IgD-negative memory B cell (primary cell): ENCODE measurements around the gene GOLT1A. TPM values are rescaled to one million over a fixed set of nuclear protein-coding genes. Genes with fewer than 3 reads are reported as not detected.

ENCODE experiments used
- H3K27ac Mint-ChIP-seq, 3 donors: one replicate each; pipeline ENCODE4 v1.8.0; 2020 to 2022; ENCODE audit warnings: mild to moderate bottlenecking in 3 of 3, mixed read lengths in 3 of 3, moderate library complexity in 1 of 3
- H3K27me3 Mint-ChIP-seq: one replicate; pipeline ENCODE4 v1.8.0; 2021; ENCODE audit warnings: mixed read lengths
- H3K36me3 Mint-ChIP-seq: one replicate; pipeline ENCODE4 v1.8.0; 2020; ENCODE audit warnings: mild to moderate bottlenecking, mixed read lengths
- H3K4me1 Mint-ChIP-seq, 3 donors: one replicate each; pipeline ENCODE4 v1.8.0; 2020 to 2022; ENCODE audit warnings: mixed read lengths in 3 of 3, mild to moderate bottlenecking in 1 of 3
- H3K4me3 Mint-ChIP-seq, 4 donors: one replicate each; pipeline ENCODE4 v1.8.0; 2020 to 2022; ENCODE audit warnings: mild to moderate bottlenecking in 4 of 4, mixed read lengths in 4 of 4, moderate library complexity in 3 of 4
- H3K9me3 Mint-ChIP-seq, 3 donors: one replicate each; pipeline ENCODE4 v1.8.0; 2020 to 2021; ENCODE audit warnings: mixed read lengths in 3 of 3, mild to moderate bottlenecking in 1 of 3
- polyA plus RNA-seq: library from polyadenylated mRNA; unstranded; fragments of 300-500 nt; fragmentation: Illumina TruSeq; gene quantifications from one replicate; pipeline ENCODE4 v1.2.3, GENCODE V29; 2021

GOLT1A gene
- polyA plus RNA-seq = not detected

- H3K36me3 Mint-ChIP-seq = no peaks in the 10 kb centered on the region
- H3K4me3 Mint-ChIP-seq = peak within 1 kb of the TSS in 2 of 4 donors; percentile 2 to 59
- peaks cover 3 to 4% (median 4%) of the 10 kb centered on the region in 3 donors for H3K4me1 Mint-ChIP-seq
- H3K27me3 Mint-ChIP-seq = peaks cover 10% of the 10 kb centered on the region
- peaks cover 0 to 2% (median 0%) of the 10 kb centered on the region in 3 donors for H3K9me3 Mint-ChIP-seq
- peak within 1 kb of the TSS in 1 of 3 donors; percentile 24 for H3K27ac Mint-ChIP-seq
Measured at GRCh38 chr1:204213668-204214662, at the start of gene GOLT1A. Gene GOLT1A (minus strand): TSS chr1:204213988. CDS start chr1:204213906, 82 bp downstream.

- H3K27me3 Mint-ChIP-seq = peaks cover 1% of the 10 kb centered on the region
- H3K36me3 Mint-ChIP-seq = peaks cover 2% of the 10 kb centered on the region
- H3K27ac Mint-ChIP-seq = no peak overlapping the region
- H3K4me1 Mint-ChIP-seq = no peaks in the 10 kb centered on the region
- no peak overlapping the region for H3K4me3 Mint-ChIP-seq
- no peaks in the 10 kb centered on the region for H3K9me3 Mint-ChIP-seq
Measured at GRCh38 chr1:204263254-204263910, 49.6 kb upstream of the GOLT1A start.

GRCh38 chr1:204262506-204263253 is 48.9 kb upstream of the GOLT1A start:
- peaks cover 2% of the 10 kb centered on the region for H3K36me3 Mint-ChIP-seq
- H3K27ac Mint-ChIP-seq = no peak overlapping the region
- H3K9me3 Mint-ChIP-seq = no peaks in the 10 kb centered on the region
- H3K27me3 Mint-ChIP-seq = peaks cover 1% of the 10 kb centered on the region
- H3K4me1 Mint-ChIP-seq = no peaks in the 10 kb centered on the region
- peak overlapping the region in 1 of 4 donors; percentile 5 for H3K4me3 Mint-ChIP-seq

- no peaks in the 10 kb centered on the region for H3K9me3 Mint-ChIP-seq
- H3K4me1 Mint-ChIP-seq = no peaks in the 10 kb centered on the region
- no peak overlapping the region for H3K4me3 Mint-ChIP-seq
- H3K27me3 Mint-ChIP-seq = peaks cover 1% of the 10 kb centered on the region
- peaks cover 2% of the 10 kb centered on the region for H3K36me3 Mint-ChIP-seq
- H3K27ac Mint-ChIP-seq = no peak overlapping the region
Measured at GRCh38 chr1:204261746-204262505, 48.1 kb upstream of the GOLT1A start.

GRCh38 chr1:204261266-204261665 is 47.5 kb upstream of the GOLT1A start:
- Mint-ChIP-seq H3K9me3 (no peaks in the 10 kb centered on the region), H3K4me3 (no peak overlapping the region), H3K27me3 (no peaks in the 10 kb centered on the region), H3K27ac (no peak overlapping the region), H3K36me3 (peaks cover 4% of the 10 kb centered on the region), H3K4me1 (no peaks in the 10 kb centered on the region)

GRCh38 chr1:204260601-204261197 is 46.9 kb upstream of the GOLT1A start:
- H3K36me3 Mint-ChIP-seq = peaks cover 4% of the 10 kb centered on the region
- H3K4me3 Mint-ChIP-seq = no peak overlapping the region
- no peaks in the 10 kb centered on the region for H3K4me1 Mint-ChIP-seq
- H3K27me3 Mint-ChIP-seq = no peaks in the 10 kb centered on the region
- peak overlapping the region in 1 of 3 donors; percentile 5 for H3K27ac Mint-ChIP-seq
- no peaks in the 10 kb centered on the region for H3K9me3 Mint-ChIP-seq

GRCh38 chr1:204259782-204260181 is 46.0 kb upstream of the GOLT1A start:
- H3K4me3 Mint-ChIP-seq = no peak overlapping the region
- H3K27me3 Mint-ChIP-seq = no peaks in the 10 kb centered on the region
- H3K36me3 Mint-ChIP-seq = peaks cover 4% of the 10 kb centered on the region
- H3K27ac Mint-ChIP-seq = no peak overlapping the region
- H3K9me3 Mint-ChIP-seq = no peaks in the 10 kb centered on the region
- H3K4me1 Mint-ChIP-seq = no peaks in the 10 kb centered on the region

- Mint-ChIP-seq H3K36me3 (peaks cover 4% of the 10 kb centered on the region), H3K4me1 (no peaks in the 10 kb centered on the region), H3K27me3 (no peaks in the 10 kb centered on the region), H3K9me3 (no peaks in the 10 kb centered on the region), H3K4me3 (no peak overlapping the region), H3K27ac (no peak overlapping the region)
Measured at GRCh38 chr1:204259196-204259595, 45.4 kb upstream of the GOLT1A start.

- Mint-ChIP-seq H3K27ac (no peak overlapping the region), H3K36me3 (peaks cover 4% of the 10 kb centered on the region)
Measured at GRCh38 chr1:204258213-204259115, 44.7 kb upstream of the GOLT1A start.

GRCh38 chr1:204257446-204257845 is 43.7 kb upstream of the GOLT1A start:
- H3K9me3 Mint-ChIP-seq = no peaks in the 10 kb centered on the region
- peaks cover 4% of the 10 kb centered on the region for H3K36me3 Mint-ChIP-seq
- H3K4me1 Mint-ChIP-seq = no peaks in the 10 kb centered on the region
- H3K27ac Mint-ChIP-seq = no peak overlapping the region
- H3K27me3 Mint-ChIP-seq = no peaks in the 10 kb centered on the region
- H3K4me3 Mint-ChIP-seq = no peak overlapping the region

More at GRCh38 chr1:204258213-204259115, 44.7 kb upstream of the GOLT1A start:
- no peaks in the 10 kb centered on the region for H3K4me1 Mint-ChIP-seq
- H3K4me3 Mint-ChIP-seq = no peak overlapping the region
- no peaks in the 10 kb centered on the region for H3K9me3 Mint-ChIP-seq
- H3K27me3 Mint-ChIP-seq = no peaks in the 10 kb centered on the region

- H3K4me3 Mint-ChIP-seq = no peak overlapping the region
- H3K27ac Mint-ChIP-seq = peak overlapping the region in 1 of 3 donors; percentile 17
Measured at GRCh38 chr1:204256531-204256930, 42.7 kb upstream of the GOLT1A start.

GRCh38 chr1:204255966-204256365 is 42.2 kb upstream of the GOLT1A start:
- Mint-ChIP-seq H3K4me3 (no peak overlapping the region), H3K27me3 (no peaks in the 10 kb centered on the region), H3K4me1 (no peaks in the 10 kb centered on the region), H3K36me3 (peaks cover 4% of the 10 kb centered on the region), H3K27ac (no peak overlapping the region), H3K9me3 (peaks cover 0 to 1% (median 0%) of the 10 kb centered on the region in 3 donors)

More at GRCh38 chr1:204256531-204256930, 42.7 kb upstream of the GOLT1A start:
- no peaks in the 10 kb centered on the region for H3K9me3 Mint-ChIP-seq
- no peaks in the 10 kb centered on the region for H3K27me3 Mint-ChIP-seq
- peaks cover 4% of the 10 kb centered on the region for H3K36me3 Mint-ChIP-seq
- H3K4me1 Mint-ChIP-seq = no peaks in the 10 kb centered on the region

- no peak overlapping the region for H3K27ac Mint-ChIP-seq
Measured at GRCh38 chr1:204255225-204255624, 41.4 kb upstream of the GOLT1A start.

More at GRCh38 chr1:204255225-204255624, 41.4 kb upstream of the GOLT1A start:
- H3K9me3 Mint-ChIP-seq = peaks cover 0 to 1% (median 0%) of the 10 kb centered on the region in 3 donors
- H3K4me1 Mint-ChIP-seq = no peaks in the 10 kb centered on the region
- H3K4me3 Mint-ChIP-seq = no peak overlapping the region
- H3K27me3 Mint-ChIP-seq = no peaks in the 10 kb centered on the region
- peaks cover 3% of the 10 kb centered on the region for H3K36me3 Mint-ChIP-seq
